RWPE2 (cell line): ENCODE results near the gene OR9I1.

Experiments used
- ATAC-seq: fragments of 200-7000 bp; cut with Tn5 transposase; 3 replicates; pipeline ENCODE4 v1.9.1; 2021; ENCODE audit warnings: low read depth
- DNase-seq: peaks from one replicate; pipeline ENCODE4 v3.0.0-alpha.2; 2020; ENCODE audit warnings: low spot score
- H3K27ac ChIP-seq: fragments of 450-650 bp; 2 replicates; pipeline ENCODE4 v1.5.1; 2017; ENCODE audit warnings: mild to moderate bottlenecking; ENCODE audit not compliant: poor library complexity, severe bottlenecking
- H3K27me3 ChIP-seq: fragments of 250-450 bp; sonication (Bioruptor Pico); 2 replicates; pipeline ENCODE4 v1.5.1; 2021; ENCODE audit warnings: mild to moderate bottlenecking, moderate library complexity; ENCODE audit not compliant: insufficient read depth, poor library complexity, severe bottlenecking
- H3K36me3 ChIP-seq: fragments of 250-450 bp; sonication (Bioruptor Pico); 2 replicates; pipeline ENCODE4 v1.5.1; 2020; ENCODE audit warnings: low read depth, mild to moderate bottlenecking, moderate library complexity
- H3K4me1 ChIP-seq: fragments of 250-450 bp; sonication (Bioruptor Pico); 2 replicates; pipeline ENCODE4 v1.5.1; 2021; ENCODE audit warnings: mild to moderate bottlenecking, moderate library complexity; ENCODE audit not compliant: insufficient read depth, poor library complexity, severe bottlenecking
- H3K4me3 ChIP-seq: fragments of 250-450 bp; sonication (Bioruptor Pico); 2 replicates; pipeline ENCODE4 v1.5.1; 2021; ENCODE audit warnings: mild to moderate bottlenecking, moderate library complexity; ENCODE audit not compliant: severe bottlenecking
- H3K9me3 ChIP-seq: fragments of 250-450 bp; sonication (Bioruptor Pico); 2 replicates; pipeline ENCODE4 v1.5.1; 2021; ENCODE audit warnings: mild to moderate bottlenecking, moderate library complexity; ENCODE audit not compliant: severe bottlenecking
- CTCF ChIP-seq: fragments of 450-650 bp; IDR thresholded peaks from one replicate; pipeline ENCODE4 v1.5.1; 2017; ENCODE audit warnings: mild to moderate bottlenecking, moderate library complexity; ENCODE audit not compliant: poor library complexity, severe bottlenecking

OR9I1 gene

GRCh38 chr11:58121096-58121495, 4.2 kb downstream of the OR9I1 start:
- Histone ChIP-seq H3K27ac (no peak overlapping the region), H3K36me3 (no peaks in the 10 kb centered on the region), H3K4me1 (no peaks in the 10 kb centered on the region), H3K9me3 (no peaks in the 10 kb centered on the region), H3K4me3 (no peak overlapping the region), H3K27me3 (no peaks in the 10 kb centered on the region)
- TF ChIP-seq CTCF = no peak
- ATAC-seq (no peak), DNase-seq (no peak)

- Histone ChIP-seq H3K4me3 (no peak overlapping the region), H3K4me1 (no peaks in the 10 kb centered on the region), H3K27me3 (peaks cover 1% of the 10 kb centered on the region), H3K27ac (no peak overlapping the region), H3K36me3 (no peaks in the 10 kb centered on the region), H3K9me3 (no peaks in the 10 kb centered on the region)
- no peak for DNase-seq
- TF ChIP-seq CTCF = no peak
- ATAC-seq = no peak
Measured at GRCh38 chr11:58097437-58097836, 27.9 kb downstream of the OR9I1 start.

- H3K27ac ChIP-seq = no peak overlapping the region
- no peak for ATAC-seq
- H3K36me3 ChIP-seq = no peaks in the 10 kb centered on the region
- no peak for TF ChIP-seq CTCF
- H3K4me3 ChIP-seq = no peak overlapping the region
- H3K27me3 ChIP-seq = no peaks in the 10 kb centered on the region
- no peak for DNase-seq
- peaks cover 4% of the 10 kb centered on the region for H3K9me3 ChIP-seq
- H3K4me1 ChIP-seq = no peaks in the 10 kb centered on the region
Measured at GRCh38 chr11:58086528-58086927, 38.8 kb downstream of the OR9I1 start.

- TF ChIP-seq CTCF = no peak
- Histone ChIP-seq H3K27ac (no peak overlapping the region), H3K36me3 (no peaks in the 10 kb centered on the region), H3K4me1 (no peaks in the 10 kb centered on the region), H3K27me3 (no peaks in the 10 kb centered on the region), H3K9me3 (no peaks in the 10 kb centered on the region), H3K4me3 (no peak overlapping the region)
- ATAC-seq = peak; percentile 72
- DNase-seq = no peak
Measured at GRCh38 chr11:58075781-58076180, 49.5 kb downstream of the OR9I1 start.

DNA sequence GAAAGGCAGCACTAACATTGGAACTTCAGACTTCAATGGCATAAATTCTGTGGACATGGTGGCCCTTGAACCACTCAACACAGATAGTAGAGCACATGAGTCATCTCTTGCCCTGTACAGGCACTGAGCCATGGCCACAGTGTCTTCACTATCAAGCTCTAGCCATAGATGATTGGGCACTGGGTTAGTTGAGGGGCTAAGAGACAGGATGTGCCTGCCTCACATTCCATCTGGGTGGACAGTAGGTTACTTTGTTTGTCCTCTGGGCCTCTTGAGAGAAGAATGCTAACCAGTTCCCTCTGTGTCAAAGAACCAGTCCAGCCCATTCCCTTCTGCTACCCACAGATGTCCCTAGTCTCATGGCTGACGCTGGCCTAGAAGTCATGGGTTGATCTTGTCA, 54.7 kb downstream of the OR9I1 start:
- Histone ChIP-seq H3K4me3 (no peak overlapping the region), H3K27ac (no peak overlapping the region), H3K27me3 (no peaks in the 10 kb centered on the region), H3K36me3 (no peaks in the 10 kb centered on the region), H3K9me3 (no peaks in the 10 kb centered on the region), H3K4me1 (no peaks in the 10 kb centered on the region)
- no peak for TF ChIP-seq CTCF
- no peak for DNase-seq
- no peak for ATAC-seq
